Measurements from ENCODE around the gene BCL2L13.

DNA sequence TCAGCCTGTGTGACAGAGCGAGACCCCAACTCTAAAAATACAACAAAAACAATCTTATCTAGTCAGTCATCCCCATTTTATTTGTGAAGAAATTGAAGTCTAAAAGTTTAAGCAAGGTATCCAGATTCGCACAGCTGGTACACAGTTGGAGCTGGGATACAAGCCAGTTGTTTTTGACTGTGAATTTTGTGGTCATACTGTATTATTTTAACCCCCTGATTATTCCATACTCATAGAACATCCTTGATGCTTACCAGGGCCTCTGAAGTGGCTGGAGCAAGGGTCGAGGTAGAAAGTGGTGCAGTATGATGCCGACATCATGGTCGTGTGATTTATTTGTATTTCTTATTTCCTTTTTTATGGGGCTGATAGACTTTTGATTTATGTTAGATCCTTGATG, 85.7 kb downstream of the BCL2L13 start:
- TF ChIP-seq CTCF (IDR thresholded peaks at IDR 0.05; ENCODE audit: insufficient read depth, low read length) (no peak), SPI1 (IDR thresholded peaks at IDR 0.05; ENCODE audit: borderline replicate concordance, low read depth) (no peak), REST (IDR thresholded peaks at IDR 0.05; ENCODE audit: insufficient replicate concordance, low read depth) (no peak), GABPA (IDR thresholded peaks at IDR 0.05; ENCODE audit: low read depth) (no peak), POLR2AphosphoS5 (IDR thresholded peaks at IDR 0.05; ENCODE audit: low read depth) (no peak)
